LNCaP clone FGC (cell line): ENCODE results near the gene MFSD8.
"Not testable (repeated sequence)": the region's sequence is repeated elsewhere in the genome, so short reads cannot be mapped to it uniquely, and the experiment has no call there.

Experiments
- DNase-seq: peaks from one replicate; pipeline ENCODE4 v3.0.0-alpha.2; 2011; ENCODE audit warnings: low read depth
- H3K4me3 ChIP-seq: 2 replicates; pipeline ENCODE4 v1.5.1; 2011; ENCODE audit warnings: mild to moderate bottlenecking, low read depth, low read length, control low read depth
- TF ChIP-seq, protein P1 (sequence below): IDR thresholded peaks from 2 replicates; pipeline ENCODE4 v1.5.1; 2012; ENCODE audit warnings: mild to moderate bottlenecking; ENCODE audit not compliant: control insufficient read depth, insufficient read depth; ENCODE audit errors: extremely low read depth

The MFSD8 gene

DNA sequence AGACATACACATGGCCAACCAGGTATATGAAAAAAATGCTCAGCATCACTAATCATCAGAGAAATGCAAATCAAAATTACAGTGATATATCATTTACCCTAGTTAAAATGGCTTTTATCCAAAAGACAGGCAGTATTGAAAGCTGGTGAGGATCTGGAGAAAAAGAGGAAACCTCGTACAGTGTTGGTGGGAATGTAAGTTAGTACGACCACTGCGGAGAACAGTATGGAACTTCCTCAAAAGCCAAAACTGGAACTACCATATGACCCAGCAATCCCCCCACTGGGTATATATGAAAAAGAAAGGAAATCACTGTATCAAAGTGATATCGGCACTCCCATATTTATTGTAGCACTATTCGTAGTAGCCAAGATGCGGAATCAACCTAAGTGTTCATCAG, 23.7 kb upstream of the MFSD8 start:
- no peak overlapping the region for H3K4me3 ChIP-seq
- no peak for DNase-seq
- TF ChIP-seq, protein P1, sequence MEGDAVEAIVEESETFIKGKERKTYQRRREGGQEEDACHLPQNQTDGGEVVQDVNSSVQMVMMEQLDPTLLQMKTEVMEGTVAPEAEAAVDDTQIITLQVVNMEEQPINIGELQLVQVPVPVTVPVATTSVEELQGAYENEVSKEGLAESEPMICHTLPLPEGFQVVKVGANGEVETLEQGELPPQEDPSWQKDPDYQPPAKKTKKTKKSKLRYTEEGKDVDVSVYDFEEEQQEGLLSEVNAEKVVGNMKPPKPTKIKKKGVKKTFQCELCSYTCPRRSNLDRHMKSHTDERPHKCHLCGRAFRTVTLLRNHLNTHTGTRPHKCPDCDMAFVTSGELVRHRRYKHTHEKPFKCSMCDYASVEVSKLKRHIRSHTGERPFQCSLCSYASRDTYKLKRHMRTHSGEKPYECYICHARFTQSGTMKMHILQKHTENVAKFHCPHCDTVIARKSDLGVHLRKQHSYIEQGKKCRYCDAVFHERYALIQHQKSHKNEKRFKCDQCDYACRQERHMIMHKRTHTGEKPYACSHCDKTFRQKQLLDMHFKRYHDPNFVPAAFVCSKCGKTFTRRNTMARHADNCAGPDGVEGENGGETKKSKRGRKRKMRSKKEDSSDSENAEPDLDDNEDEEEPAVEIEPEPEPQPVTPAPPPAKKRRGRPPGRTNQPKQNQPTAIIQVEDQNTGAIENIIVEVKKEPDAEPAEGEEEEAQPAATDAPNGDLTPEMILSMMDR: no peak

DNA sequence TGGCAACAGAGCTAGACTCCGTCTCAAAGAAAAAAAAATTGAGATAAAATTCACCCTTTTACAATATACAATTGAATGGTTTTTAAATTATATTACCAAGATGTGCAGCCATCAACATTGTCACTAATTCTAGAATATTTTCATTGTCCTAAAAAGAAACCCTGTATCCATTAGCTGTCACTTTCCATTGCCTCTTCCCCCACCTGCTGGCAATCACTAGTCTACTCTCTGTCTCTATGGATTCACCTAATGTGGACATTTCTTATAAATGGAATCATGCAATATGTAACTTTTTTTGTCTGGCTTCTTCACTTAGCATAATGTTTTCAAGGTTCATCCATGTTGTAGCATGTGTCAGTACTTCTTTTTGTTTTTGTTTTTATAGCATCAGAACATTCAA, 21.0 kb upstream of the MFSD8 start:
- DNase-seq: no peak
- TF ChIP-seq, protein P1: peak; percentile 22; the same call in 1 of the 2 replicates
- H3K4me3 ChIP-seq: no peak overlapping the region

DNA sequence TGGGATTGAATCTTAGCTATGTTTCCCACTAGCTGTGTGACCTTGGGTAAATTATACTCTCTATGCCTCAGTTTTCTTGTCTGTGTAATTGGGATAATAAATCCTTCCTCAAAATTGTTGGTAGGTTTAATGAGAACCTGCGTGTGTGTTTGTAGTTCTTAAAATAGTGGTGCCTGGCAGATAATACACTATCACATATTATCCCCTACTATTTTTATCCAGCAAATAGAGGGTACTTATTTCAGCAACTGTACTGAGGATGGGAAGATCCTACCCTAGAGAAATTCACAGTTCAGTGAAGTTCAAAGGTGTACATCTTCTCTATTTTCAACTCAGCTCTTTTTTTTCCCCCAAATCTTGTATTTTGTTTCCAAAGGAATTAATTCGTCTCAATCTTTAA, 17.5 kb upstream of the MFSD8 start:
- TF ChIP-seq, protein P1: no peak
- no peak overlapping the region for H3K4me3 ChIP-seq
- DNase-seq: no peak

DNA sequence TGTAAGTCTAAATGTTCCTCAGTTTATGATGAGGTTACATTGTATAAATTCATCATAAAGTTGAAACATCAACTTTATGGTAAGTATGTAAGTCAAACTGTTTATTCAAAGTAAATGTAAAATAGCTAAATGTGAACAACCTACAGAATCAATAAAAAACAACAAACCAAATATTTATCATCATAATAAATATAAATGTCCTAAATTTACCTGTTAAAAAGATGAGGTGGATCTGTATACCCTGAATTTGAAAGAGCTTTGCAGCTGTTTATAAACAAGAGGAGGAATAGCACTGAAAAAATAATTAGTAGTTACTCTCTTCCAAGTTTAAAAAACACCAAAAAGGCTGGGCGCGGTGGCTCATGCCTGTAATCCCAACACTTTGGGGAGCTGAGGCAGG, 14.0 kb upstream of the MFSD8 start:
- no peak for DNase-seq
- no peak overlapping the region for H3K4me3 ChIP-seq
- TF ChIP-seq, protein P1: no peak

DNA sequence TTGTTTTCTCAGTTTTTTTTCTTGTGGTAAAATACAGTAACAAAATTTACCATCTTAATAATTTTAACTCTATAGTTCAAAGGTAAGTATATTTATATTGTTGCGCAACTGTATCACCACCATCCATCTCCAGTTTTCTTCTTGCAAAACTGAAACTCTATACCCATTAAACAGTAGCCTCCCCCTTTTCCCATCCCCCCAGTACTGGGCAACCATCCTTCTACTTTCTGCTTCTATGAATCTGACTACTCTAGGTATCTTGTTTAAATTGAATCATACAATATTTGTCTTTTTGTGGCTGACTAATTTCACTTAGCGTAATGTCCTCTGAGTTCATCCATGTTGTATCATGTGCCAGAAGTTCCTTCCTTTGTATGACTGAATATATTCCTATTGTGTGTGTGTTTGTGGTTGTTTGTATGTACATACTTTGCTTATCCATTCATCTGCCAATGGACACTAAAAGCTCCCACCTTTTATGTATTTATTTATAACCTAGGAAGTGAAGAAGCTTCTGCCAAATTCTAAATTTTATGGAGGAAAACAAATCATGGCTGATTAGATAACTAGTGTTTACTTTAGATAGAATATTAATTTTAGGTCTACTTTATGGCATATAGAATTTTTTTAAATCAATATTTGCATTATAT, 10.3 kb upstream of the MFSD8 start:
- TF ChIP-seq, protein P1: no peak
- DNase-seq: peak; percentile 98
- no peak overlapping the region for H3K4me3 ChIP-seq

DNA sequence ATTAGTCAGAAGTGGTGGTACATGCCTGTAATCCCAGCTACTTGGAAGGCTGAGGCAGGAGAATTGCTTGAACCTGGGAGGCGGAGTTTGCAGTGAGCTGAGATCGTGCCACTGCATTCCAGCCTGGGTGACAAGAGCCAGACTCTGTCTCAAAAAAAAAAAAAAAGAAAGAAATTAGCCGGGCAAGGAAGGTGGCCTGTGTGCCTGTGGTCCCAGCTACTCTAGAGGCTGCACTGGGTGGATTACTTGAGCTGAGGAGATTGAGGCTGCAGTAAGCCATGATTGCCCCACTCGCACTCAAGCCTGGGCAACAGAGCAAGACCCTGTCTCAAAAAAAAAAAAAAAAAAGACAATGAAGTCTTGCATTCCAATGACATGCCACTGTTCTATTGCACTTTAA, 6.0 kb upstream of the MFSD8 start:
- not testable (repeated sequence) for DNase-seq, H3K4me3 ChIP-seq

DNA sequence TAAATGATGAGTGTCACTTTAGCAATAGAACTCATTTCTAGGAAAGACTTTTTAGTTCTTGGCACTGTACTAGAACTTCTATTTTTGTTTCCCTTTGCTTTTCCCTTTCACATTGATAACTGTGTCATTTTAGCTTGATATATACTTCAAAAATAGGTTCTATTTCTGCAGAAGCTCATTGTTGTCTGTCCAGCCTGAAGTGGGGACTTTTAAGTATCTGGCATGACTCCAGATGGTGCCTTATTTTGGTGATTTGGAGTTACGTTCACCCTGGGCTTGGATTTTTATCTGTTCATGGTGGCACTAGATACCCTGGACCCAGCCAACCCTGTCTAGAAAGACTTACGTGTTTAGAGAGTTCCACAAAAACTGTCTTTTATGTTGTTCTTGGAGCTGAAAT, 3.6 kb upstream of the MFSD8 start:
- TF ChIP-seq, protein P1: no peak
- no peak for DNase-seq
- H3K4me3 ChIP-seq: no peak overlapping the region
